SK-N-MC (cell line): ENCODE measurements around the gene GGT6.

ENCODE experiments used
- EZH2 ChIP-seq: fragments of 200-600 bp; sonication (generic); IDR thresholded peaks from one replicate; pipeline ENCODE4 v1.6.1; 2017; ENCODE audit warnings: antibody characterized with exemption
- FOXP2 ChIP-seq: optimal IDR thresholded peaks from 2 replicates; pipeline ENCODE3; 2011; ENCODE audit warnings: mild to moderate bottlenecking, moderate library complexity; ENCODE audit not compliant: insufficient read depth; ENCODE audit errors: extremely low read length, control extremely low read depth
- POLR2AphosphoS5 ChIP-seq: IDR thresholded peaks from 2 replicates; pipeline ENCODE4 v1.6.1; 2012; ENCODE audit warnings: mild to moderate bottlenecking, low read depth, low read length, borderline replicate concordance

DNA sequence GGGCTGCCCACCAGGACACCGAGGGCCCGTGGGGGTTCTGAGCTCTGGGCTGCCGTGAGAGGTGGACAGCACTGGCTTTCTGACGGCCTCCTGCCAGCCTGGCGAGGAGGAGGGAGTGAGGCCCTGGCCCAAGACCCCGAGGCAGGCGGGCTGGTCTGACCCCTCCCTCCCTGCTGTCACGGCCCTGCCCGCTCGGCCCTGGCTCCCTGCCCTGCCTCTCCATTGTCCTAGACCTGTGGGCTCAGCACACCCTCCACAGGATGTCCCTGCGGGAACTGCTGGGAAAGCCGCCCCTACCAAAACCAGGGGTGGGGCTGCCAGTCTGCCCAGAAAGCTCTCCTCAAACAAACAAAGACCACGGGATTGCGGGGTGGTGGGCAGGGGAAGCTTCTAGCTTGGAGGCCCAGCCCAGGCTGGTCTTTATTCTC, 41.0 kb downstream of the GGT6 start:
- no peak for TF ChIP-seq POLR2AphosphoS5
- no peak for TF ChIP-seq EZH2
- TF ChIP-seq FOXP2 = no peak
